GM18951 (cell line): ENCODE data around the gene ZNF48.

Source experiments
- POLR2A ChIP-seq: IDR thresholded peaks from 4 replicates; pipeline ENCODE4 v1.6.1; 2011; ENCODE audit warnings: mild to moderate bottlenecking; ENCODE audit not compliant: insufficient read length, insufficient read depth; ENCODE audit errors: extremely low read depth
- in situ Hi-C: fragments of 300-500 bp; cut with MboI; formaldehyde crosslinking; loops from one replicate; pipeline ENCODE4 v1.12.0; 2022; ENCODE audit warnings: low sequenced_read_pairs, mixed read lengths, inconsistent platforms; ENCODE audit not compliant: unreplicated experiment

The ZNF48 gene

DNA sequence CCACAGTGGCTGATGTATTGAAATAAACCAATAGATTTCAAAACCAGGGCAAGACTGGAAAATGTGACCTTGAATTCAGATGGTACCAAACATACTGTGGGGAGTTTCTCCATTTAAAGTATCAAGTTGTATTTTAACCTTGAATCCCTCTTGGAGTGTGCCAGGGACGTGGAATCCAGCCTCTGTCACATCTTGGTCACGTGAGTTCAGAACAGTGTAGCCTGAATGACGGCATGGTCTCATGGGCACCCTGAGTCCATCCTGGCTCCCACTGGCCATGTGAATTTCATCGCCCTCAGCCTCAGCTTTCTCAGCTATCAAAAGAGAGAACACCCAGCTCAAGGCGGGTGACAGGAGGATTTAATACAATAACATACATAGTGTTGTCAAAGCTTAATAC lies 18.9 kb downstream of the ZNF48 start:
- in situ Hi-C loops: loop anchor here (25.0 kb wide), 2 partner anchors 202 to 952 kb away; partner anchors contain the start of genes BOLA2, SLX1B and SULT1A4

DNA sequence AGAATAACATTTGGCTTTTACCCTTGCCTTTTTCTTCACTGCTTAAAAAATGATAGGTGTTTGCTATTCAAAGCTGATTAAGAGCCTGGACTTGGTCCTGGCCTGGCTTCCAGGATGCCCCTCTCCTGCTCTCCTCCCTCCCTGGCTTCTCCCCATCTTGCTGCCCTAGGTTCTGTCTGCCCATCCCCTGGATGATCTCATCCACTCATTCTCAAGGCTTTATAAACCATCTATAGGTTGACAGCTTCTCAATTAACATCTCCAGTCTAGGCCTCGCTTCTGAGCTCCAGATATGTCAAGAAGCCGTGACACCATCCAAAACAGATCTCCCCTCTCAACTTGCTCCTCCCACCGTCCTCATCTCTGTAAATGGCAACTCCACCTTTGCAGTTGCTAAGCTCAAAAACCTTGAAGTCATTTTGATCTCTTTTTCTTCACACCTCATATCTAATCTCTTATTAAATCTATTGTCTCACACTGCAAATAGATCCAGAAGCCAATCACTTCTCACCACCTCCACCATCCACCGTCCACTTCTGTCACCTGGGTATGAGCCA lies 20.9 kb downstream of the ZNF48 start:
- TF ChIP-seq POLR2A: no peak
- in situ Hi-C loops: loop anchor here (25.0 kb wide), 2 partner anchors 204 to 954 kb away; partner anchors contain the start of genes BOLA2, SLX1B and SULT1A4

More for the DNA sequence above, 18.9 kb downstream of the ZNF48 start:
- TF ChIP-seq POLR2A: no peak

DNA sequence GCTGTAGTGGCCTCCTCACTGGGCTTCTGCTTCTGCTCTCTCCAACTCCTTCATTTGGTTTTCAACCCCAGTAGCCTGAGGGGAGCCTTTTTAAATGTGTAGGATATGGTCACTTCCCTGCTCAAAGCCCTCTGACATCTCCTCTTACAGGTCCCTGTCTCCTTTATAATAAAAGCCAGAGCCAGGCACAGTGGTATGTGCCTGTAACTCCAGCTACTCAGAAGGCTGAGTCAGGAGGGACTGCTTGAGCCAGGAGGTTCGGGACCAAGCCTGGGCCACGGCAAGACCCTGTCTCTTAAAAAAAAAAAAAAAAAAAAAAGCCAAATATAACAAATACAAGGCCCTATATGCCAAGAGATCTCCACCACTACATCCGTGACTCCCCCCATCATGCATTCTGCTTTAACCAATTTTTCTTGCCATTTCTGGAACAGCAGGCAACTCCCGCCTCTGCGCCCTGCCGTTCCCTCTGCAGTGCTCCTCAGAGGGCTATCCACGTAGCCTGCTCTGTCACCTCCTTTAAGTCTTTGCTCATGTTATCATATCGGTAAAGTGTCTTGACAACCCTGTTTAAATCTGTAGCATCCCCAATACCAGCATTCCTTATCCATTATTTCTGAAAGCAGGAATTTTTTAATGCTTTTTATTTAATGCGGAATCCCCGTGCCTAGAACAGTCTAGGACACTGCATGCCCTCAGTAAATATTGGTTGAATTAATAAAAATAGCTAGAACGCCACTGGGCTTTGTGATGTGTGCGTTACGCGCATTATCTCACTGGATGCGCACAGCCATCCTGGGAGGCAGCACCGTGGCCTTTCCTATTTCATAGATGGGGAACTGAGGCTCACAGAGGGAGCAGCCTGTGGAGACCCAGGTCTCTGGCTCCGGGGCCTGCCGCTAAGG lies 21.7 kb downstream of the ZNF48 start:
- in situ Hi-C loops: loop anchor here (25.0 kb wide), 2 partner anchors 205 to 955 kb away; partner anchors contain the start of genes BOLA2, SLX1B and SULT1A4
- no peak for TF ChIP-seq POLR2A

DNA sequence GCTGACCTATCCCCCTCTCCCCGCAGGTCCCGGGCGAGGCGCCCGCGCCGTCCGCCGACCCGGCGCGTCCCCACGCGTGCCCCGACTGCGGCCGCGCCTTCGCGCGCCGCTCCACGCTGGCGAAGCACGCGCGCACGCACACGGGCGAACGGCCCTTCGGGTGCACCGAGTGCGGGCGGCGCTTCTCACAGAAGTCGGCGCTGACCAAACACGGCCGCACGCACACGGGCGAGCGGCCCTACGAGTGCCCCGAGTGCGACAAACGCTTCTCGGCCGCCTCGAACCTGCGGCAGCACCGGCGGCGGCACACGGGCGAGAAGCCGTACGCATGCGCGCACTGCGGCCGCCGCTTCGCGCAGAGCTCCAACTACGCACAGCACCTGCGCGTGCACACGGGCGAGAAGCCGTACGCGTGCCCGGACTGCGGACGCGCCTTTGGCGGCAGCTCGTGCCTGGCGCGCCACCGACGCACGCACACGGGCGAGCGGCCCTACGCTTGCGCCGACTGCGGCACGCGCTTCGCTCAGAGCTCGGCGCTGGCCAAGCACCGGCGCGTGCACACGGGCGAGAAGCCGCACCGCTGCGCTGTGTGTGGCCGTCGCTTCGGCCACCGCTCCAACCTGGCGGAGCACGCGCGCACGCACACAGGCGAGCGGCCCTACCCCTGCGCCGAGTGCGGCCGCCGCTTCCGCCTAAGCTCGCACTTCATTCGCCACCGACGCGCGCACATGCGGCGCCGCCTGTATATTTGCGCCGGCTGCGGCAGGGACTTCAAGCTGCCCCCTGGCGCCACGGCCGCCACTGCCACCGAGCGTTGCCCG lies 22.5 kb downstream of the ZNF48 start:
- TF ChIP-seq POLR2A: peak; percentile 69
- in situ Hi-C loops: loop anchor here (25.0 kb wide), 2 partner anchors 205 to 955 kb away; partner anchors contain the start of genes BOLA2, SLX1B and SULT1A4

DNA sequence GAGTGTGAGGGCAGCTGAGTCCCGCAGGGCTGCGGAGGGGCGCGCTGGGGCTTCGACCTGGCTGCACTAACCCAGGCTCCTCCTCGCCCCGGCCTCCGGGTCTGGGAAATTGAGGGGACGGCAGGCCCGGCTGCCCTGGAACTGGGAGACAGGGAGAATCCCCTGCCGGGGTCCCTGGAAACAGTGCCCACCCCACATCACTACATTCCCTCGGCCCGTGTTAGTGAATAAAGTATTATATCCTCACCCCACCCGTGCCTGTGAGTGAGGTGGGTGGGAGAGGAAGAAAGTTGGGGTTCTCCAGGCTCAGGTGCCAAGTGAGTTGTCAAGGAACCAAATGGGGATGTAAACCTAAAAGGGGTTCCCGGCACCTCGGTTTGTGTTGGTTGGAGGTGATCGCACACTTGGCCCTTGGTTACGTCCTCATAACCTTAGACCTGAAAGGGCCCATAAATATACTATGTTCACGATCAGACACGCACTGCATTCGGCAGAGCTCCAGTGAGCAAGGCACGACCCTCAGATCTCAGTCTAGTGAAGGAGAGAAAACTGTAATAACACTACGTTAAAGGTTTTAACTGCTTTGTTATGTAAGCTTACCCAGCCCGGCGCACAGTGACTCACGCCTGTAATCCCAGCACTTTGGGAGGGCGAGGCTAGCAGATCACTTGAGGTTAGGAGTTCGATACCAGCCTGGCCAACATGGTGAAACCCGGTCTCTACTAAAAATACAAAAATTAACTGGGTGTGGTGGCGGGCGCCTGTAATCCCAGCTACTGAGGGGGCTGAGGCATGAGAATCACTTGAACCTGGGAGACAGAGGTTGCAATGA lies 23.3 kb downstream of the ZNF48 start:
- in situ Hi-C loops: loop anchor here (25.0 kb wide), 2 partner anchors 206 to 956 kb away; partner anchors contain the start of genes BOLA2, SLX1B and SULT1A4

DNA sequence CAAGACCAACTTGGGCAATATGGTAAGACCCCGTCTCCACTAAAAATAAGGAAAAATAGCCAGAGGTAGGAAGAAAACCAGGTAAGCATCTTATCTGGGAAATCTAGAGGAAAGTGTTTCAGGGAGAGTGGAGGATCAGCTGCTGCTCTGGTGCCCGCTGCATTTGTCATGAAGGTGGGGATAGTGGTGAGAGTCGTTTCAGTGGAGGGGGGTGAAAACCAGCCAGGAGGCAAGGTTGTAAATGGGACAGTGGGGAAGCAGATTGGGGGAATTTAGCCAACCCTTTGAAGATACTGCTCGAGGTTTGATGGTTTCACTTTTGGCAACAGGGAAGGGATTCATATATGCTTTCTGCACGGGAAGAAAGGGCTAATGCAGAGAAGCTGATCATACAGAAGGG lies 25.8 kb downstream of the ZNF48 start:
- in situ Hi-C loops: loop anchor here (25.0 kb wide), 2 partner anchors 209 to 959 kb away; partner anchors contain the start of genes BOLA2, SLX1B and SULT1A4
- no peak for TF ChIP-seq POLR2A

More for the DNA sequence above, 23.3 kb downstream of the ZNF48 start:
- no peak for TF ChIP-seq POLR2A

DNA sequence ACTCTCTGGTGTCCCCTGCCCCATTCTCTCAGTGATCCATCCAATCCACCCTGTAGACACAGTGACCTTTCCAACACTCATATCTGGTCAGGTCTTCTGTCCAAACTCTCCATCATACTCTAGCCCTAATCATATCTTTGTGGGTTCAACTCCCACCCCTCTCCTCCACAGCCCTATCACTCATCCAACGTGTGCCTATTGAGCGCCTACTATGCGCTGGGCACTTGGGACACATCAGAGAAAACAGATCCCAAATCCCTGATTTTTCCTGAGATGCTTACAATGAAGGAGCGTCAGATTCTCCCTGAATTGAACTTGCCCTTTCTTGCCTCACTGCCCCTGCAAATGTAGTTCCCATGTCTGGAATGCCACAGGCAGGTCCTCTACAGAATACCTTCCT lies 32.8 kb downstream of the ZNF48 start:
- no peak for TF ChIP-seq POLR2A
- in situ Hi-C loops: no loop called here

DNA sequence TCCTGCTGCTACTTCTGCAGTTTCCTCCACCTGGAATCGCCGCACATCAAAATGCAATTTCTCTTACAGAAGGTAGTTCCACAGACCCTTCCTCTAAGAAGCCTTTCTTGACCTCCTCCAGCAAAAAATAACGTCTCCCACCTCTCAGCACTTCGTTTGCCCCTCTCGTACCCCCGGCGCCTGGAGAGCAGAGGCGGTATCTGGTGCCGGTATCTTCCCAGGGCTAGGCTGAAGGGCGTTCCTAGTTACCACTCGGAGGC lies 34.1 kb downstream of the ZNF48 start:
- in situ Hi-C loops: no loop called here
- TF ChIP-seq POLR2A: no peak

DNA sequence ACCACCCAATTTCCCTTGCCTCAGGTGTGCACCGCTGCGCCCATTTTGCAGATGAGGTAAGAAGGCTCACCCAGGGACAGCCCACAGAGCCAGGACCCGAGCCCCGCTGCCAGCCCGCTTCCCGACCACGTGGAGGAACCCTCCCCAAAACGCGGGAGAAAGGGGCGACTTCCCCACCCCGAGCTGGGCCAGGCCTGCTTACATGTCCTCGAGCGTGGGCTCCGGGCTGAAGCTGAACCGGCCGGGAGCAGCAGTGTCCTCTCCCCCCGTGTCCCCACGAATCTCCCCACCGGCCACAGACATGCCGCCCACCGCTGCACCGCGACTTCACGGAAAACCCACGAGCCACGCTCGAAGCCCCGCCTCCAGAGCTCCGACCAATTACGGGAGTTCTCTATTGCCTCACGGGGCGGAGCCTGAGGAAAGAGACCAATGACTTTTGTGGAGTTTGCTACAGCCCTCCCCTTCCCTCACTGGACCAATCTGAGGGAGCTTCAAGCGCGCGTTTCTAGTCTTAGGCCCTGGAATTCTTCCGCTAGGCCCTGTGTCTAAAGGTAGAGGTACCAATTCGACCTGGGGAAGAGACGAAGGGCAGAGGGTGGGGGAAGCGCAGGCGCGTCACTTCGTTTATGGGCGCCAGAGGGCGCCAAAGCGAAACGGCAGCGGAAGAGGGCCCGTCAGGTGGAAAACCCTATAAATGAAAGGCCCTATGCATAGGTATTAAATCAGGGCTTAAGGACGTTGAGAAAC lies 34.6 kb downstream of the ZNF48 start, which contains the start of gene DCTPP1:
Gene DCTPP1 (minus strand): TSS at position 353 of the 750 bp plus-strand sequence. CDS start 50 bp downstream, at position 303.
- in situ Hi-C loops: no loop called here
- peak; percentile 68 for TF ChIP-seq POLR2A

DNA sequence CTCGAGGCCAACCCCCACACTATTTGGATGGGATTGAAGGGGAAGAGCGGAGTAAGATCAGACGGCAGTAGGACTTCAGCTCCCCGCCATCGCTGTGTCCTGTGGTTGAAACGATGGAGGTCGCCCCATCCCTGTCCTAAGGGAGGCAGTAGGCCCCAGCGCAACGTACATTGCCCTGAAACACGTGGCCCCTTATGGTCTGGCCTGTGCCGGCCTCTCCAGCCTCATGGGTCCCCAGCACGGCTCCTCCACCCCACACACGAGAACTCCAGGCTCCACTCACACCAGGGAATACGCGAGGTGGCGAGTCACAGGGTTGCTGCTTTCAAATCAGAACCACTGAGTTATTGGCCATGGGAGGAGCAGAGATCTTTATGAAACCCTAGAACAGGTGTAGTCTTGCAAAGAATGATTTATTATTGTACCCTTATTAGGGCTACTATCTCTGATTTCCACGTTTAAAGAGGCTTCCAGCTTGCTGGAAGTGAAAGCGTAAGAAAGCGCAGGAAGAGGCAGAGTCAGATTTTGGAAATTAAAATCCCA lies 35.3 kb downstream of the ZNF48 start:
- TF ChIP-seq POLR2A: no peak
- in situ Hi-C loops: no loop called here

DNA sequence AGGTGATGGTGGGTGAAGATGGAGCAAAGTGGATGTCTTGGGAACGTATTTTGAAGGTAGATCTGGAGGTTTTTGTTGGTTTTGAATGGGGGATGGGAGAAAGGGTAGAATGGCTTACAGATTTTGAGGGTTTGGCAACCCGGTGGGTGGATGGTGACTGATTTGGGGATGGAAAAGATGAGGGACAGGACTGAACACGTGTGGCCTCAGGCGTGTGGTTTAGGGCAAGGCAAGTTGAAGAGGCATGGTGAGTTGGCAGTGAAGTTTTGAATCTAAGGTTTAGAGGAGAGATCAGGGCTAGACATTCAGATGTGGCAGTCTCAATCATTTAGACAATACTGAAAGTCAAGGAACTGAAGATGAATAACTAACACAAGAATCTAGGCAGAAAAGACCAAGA lies 39.6 kb downstream of the ZNF48 start:
- in situ Hi-C loops: no loop called here
- TF ChIP-seq POLR2A: no peak

DNA sequence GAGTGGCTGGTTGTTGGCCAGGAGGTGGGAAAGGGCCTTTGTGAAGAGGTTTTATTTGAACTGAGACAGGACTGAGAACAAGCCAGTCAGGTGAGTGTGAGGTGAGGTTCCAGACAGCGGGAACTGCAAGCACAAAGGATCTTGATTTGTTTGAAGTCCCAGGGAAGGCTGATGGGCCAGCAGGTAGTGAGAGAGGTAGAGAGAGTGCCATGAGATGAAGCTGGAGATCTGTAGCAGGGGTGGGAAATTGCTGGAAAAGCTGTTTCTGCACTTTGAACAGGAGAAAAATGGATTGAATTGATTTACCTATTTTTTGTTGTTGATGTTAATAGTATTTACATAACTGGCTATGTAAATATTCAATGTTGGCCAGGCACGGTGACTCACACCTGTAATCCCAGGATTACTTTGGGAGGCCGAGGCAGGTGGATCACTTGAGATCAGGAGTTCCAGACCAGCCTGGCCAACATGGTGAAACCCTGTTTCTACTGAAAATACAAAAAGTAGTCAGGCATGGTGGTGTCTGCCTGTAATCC lies 42.4 kb downstream of the ZNF48 start:
- in situ Hi-C loops: no loop called here
- TF ChIP-seq POLR2A: no peak
